ENCODE results near the gene ASTN2.

DNA sequence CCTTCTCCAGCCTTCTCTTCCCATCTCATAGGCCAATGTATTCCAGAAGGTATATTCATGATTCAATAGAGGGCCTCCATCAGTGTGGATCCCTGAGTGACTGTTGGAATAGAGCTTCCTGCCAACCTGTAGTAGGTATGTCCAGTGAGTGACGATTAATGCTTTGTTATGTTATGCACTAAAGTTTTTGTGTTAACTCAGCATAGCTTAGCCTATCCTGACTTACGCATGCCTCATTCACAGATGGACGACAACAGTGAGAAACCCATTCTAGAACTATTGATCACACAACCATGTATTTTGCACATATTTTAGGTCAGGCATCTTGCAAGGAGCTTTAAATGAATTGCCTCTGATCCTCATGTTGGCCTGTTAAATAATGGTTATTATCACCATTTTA is 953.2 kb downstream of the ASTN2 start:
- TF ChIP-seq CTCF (IDR thresholded peaks at IDR 0.05) (no peak), POLR2A (IDR thresholded peaks at IDR 0.05) (no peak)

Measured in right lobe of liver (tissue), 4 donors.